ENCODE measurements around the gene ERG.

ERG gene

GRCh38 chr21:38471766-38472165 is 26.5 kb downstream of the ERG start:
- Histone ChIP-seq H3K27ac (ENCODE audit: low read length) (no peak overlapping the region), H3K4me1 (ENCODE audit: insufficient read depth, low read length) (peaks cover 16% of the 10 kb centered on the region; the same call in 1 of the 2 replicates), H3K36me3 (ENCODE audit: insufficient read depth, low read depth, low read length) (no peaks in the 10 kb centered on the region), H3K4me3 (ENCODE audit: low read length) (no peak overlapping the region), H3K9ac (ENCODE audit: low read depth, low read length) (no peak overlapping the region), H3K27me3 (ENCODE audit: insufficient read depth, low read length) (peaks cover 14% of the 10 kb centered on the region; the same call in 1 of the 2 replicates), H3K9me3 (ENCODE audit: insufficient read depth, low read depth, low read length) (no peaks in the 10 kb centered on the region)

GRCh38 chr21:38470755-38471154 is 27.5 kb downstream of the ERG start:
- peaks cover 14% of the 10 kb centered on the region; the same call in 1 of the 2 replicates for H3K27me3 ChIP-seq (ENCODE audit: insufficient read depth, low read length)
- no peak overlapping the region for H3K27ac ChIP-seq (ENCODE audit: low read length)
- no peak overlapping the region for H3K4me3 ChIP-seq (ENCODE audit: low read length)
- H3K4me1 ChIP-seq (ENCODE audit: insufficient read depth, low read length): peaks cover 11% of the 10 kb centered on the region; the same call in 1 of the 2 replicates
- no peak overlapping the region for H3K9ac ChIP-seq (ENCODE audit: low read depth, low read length)
- no peaks in the 10 kb centered on the region for H3K36me3 ChIP-seq (ENCODE audit: insufficient read depth, low read depth, low read length)
- H3K9me3 ChIP-seq (ENCODE audit: insufficient read depth, low read depth, low read length): no peaks in the 10 kb centered on the region

GRCh38 chr21:38469642-38470041 is 28.6 kb downstream of the ERG start:
- Histone ChIP-seq H3K4me3 (ENCODE audit: low read length) (no peak overlapping the region), H3K27me3 (ENCODE audit: insufficient read depth, low read length) (peaks cover 14% of the 10 kb centered on the region; the same call in 1 of the 2 replicates), H3K27ac (ENCODE audit: low read length) (no peak overlapping the region), H3K36me3 (ENCODE audit: insufficient read depth, low read depth, low read length) (no peaks in the 10 kb centered on the region), H3K9ac (ENCODE audit: low read depth, low read length) (no peak overlapping the region), H3K4me1 (ENCODE audit: insufficient read depth, low read length) (peaks cover 11% of the 10 kb centered on the region; the same call in 1 of the 2 replicates), H3K9me3 (ENCODE audit: insufficient read depth, low read depth, low read length) (no peaks in the 10 kb centered on the region)

- Histone ChIP-seq H3K4me1 (ENCODE audit: insufficient read depth, low read length) (peaks cover 11% of the 10 kb centered on the region; the same call in 1 of the 2 replicates), H3K27ac (ENCODE audit: low read length) (no peak overlapping the region), H3K4me3 (ENCODE audit: low read length) (no peak overlapping the region), H3K9me3 (ENCODE audit: insufficient read depth, low read depth, low read length) (no peaks in the 10 kb centered on the region), H3K9ac (ENCODE audit: low read depth, low read length) (no peak overlapping the region), H3K36me3 (ENCODE audit: insufficient read depth, low read depth, low read length) (no peaks in the 10 kb centered on the region), H3K27me3 (ENCODE audit: insufficient read depth, low read length) (peaks cover 14% of the 10 kb centered on the region; the same call in 1 of the 2 replicates)
These were observed 29.3 kb downstream of the ERG start for GRCh38 chr21:38468989-38469388.

- H3K4me3 ChIP-seq (ENCODE audit: low read length): no peak overlapping the region
- H3K27ac ChIP-seq (ENCODE audit: low read length): no peak overlapping the region
- H3K27me3 ChIP-seq (ENCODE audit: insufficient read depth, low read length): peaks cover 14% of the 10 kb centered on the region; the same call in 1 of the 2 replicates
- no peak overlapping the region for H3K9ac ChIP-seq (ENCODE audit: low read depth, low read length)
- no peaks in the 10 kb centered on the region for H3K9me3 ChIP-seq (ENCODE audit: insufficient read depth, low read depth, low read length)
- peaks cover 9% of the 10 kb centered on the region; the same call in 1 of the 2 replicates for H3K4me1 ChIP-seq (ENCODE audit: insufficient read depth, low read length)
- no peaks in the 10 kb centered on the region for H3K36me3 ChIP-seq (ENCODE audit: insufficient read depth, low read depth, low read length)
These were observed 30.4 kb downstream of the ERG start for GRCh38 chr21:38467911-38468310.

GRCh38 chr21:38467374-38467773 is 30.9 kb downstream of the ERG start:
- Histone ChIP-seq H3K36me3 (ENCODE audit: insufficient read depth, low read depth, low read length) (no peaks in the 10 kb centered on the region), H3K27ac (ENCODE audit: low read length) (no peak overlapping the region), H3K4me3 (ENCODE audit: low read length) (no peak overlapping the region), H3K4me1 (ENCODE audit: insufficient read depth, low read length) (peaks cover 6% of the 10 kb centered on the region; the same call in 1 of the 2 replicates), H3K27me3 (ENCODE audit: insufficient read depth, low read length) (peaks cover 11% of the 10 kb centered on the region; the same call in 1 of the 2 replicates), H3K9ac (ENCODE audit: low read depth, low read length) (no peak overlapping the region), H3K9me3 (ENCODE audit: insufficient read depth, low read depth, low read length) (no peaks in the 10 kb centered on the region)

- H3K27me3 ChIP-seq (ENCODE audit: insufficient read depth, low read length): no peaks in the 10 kb centered on the region
- no peaks in the 10 kb centered on the region for H3K36me3 ChIP-seq (ENCODE audit: insufficient read depth, low read depth, low read length)
- H3K4me1 ChIP-seq (ENCODE audit: insufficient read depth, low read length): no peaks in the 10 kb centered on the region
- no peak overlapping the region for H3K9ac ChIP-seq (ENCODE audit: low read depth, low read length)
- H3K9me3 ChIP-seq (ENCODE audit: insufficient read depth, low read depth, low read length): no peaks in the 10 kb centered on the region
- no peak overlapping the region for H3K4me3 ChIP-seq (ENCODE audit: low read length)
- no peak overlapping the region for H3K27ac ChIP-seq (ENCODE audit: low read length)
These were observed 38.0 kb downstream of the ERG start for GRCh38 chr21:38460171-38460742.

GRCh38 chr21:38459490-38459889 is 38.8 kb downstream of the ERG start:
- H3K4me3 ChIP-seq (ENCODE audit: low read length): no peak overlapping the region
- H3K4me1 ChIP-seq (ENCODE audit: insufficient read depth, low read length): no peaks in the 10 kb centered on the region
- no peaks in the 10 kb centered on the region for H3K9me3 ChIP-seq (ENCODE audit: insufficient read depth, low read depth, low read length)
- no peak overlapping the region for H3K9ac ChIP-seq (ENCODE audit: low read depth, low read length)
- no peak overlapping the region for H3K27ac ChIP-seq (ENCODE audit: low read length)
- no peaks in the 10 kb centered on the region for H3K36me3 ChIP-seq (ENCODE audit: insufficient read depth, low read depth, low read length)
- no peaks in the 10 kb centered on the region; the same call in 1 of the 2 replicates for H3K27me3 ChIP-seq (ENCODE audit: insufficient read depth, low read length)

- Histone ChIP-seq H3K9me3 (ENCODE audit: insufficient read depth, low read depth, low read length) (no peaks in the 10 kb centered on the region), H3K4me3 (ENCODE audit: low read length) (no peak overlapping the region), H3K4me1 (ENCODE audit: insufficient read depth, low read length) (0 out of 2 replicates have a peak, but pooled peaks cover 7% of the 10 kb centered on the region), H3K27ac (ENCODE audit: low read length) (no peak overlapping the region), H3K27me3 (ENCODE audit: insufficient read depth, low read length) (peaks cover 28% of the 10 kb centered on the region), H3K9ac (ENCODE audit: low read depth, low read length) (no peak overlapping the region), H3K36me3 (ENCODE audit: insufficient read depth, low read depth, low read length) (no peaks in the 10 kb centered on the region)
These were observed 42.9 kb downstream of the ERG start for GRCh38 chr21:38455403-38455802.

- Histone ChIP-seq H3K9ac (ENCODE audit: low read depth, low read length) (no peak overlapping the region), H3K27ac (ENCODE audit: low read length) (no peak overlapping the region), H3K27me3 (ENCODE audit: insufficient read depth, low read length) (peaks cover 32% of the 10 kb centered on the region), H3K36me3 (ENCODE audit: insufficient read depth, low read depth, low read length) (no peaks in the 10 kb centered on the region), H3K4me1 (ENCODE audit: insufficient read depth, low read length) (0 out of 2 replicates have a peak, but pooled peaks cover 7% of the 10 kb centered on the region), H3K4me3 (ENCODE audit: low read length) (no peak overlapping the region), H3K9me3 (ENCODE audit: insufficient read depth, low read depth, low read length) (no peaks in the 10 kb centered on the region)
These were observed 43.6 kb downstream of the ERG start for GRCh38 chr21:38454702-38455101.

GRCh38 chr21:38454161-38454560 is 44.1 kb downstream of the ERG start:
- Histone ChIP-seq H3K4me1 (ENCODE audit: insufficient read depth, low read length) (peaks cover 7% of the 10 kb centered on the region; the same call in 1 of the 2 replicates), H3K9ac (ENCODE audit: low read depth, low read length) (no peak overlapping the region), H3K36me3 (ENCODE audit: insufficient read depth, low read depth, low read length) (no peaks in the 10 kb centered on the region), H3K9me3 (ENCODE audit: insufficient read depth, low read depth, low read length) (no peaks in the 10 kb centered on the region), H3K27me3 (ENCODE audit: insufficient read depth, low read length) (peaks cover 37% of the 10 kb centered on the region), H3K27ac (ENCODE audit: low read length) (no peak overlapping the region), H3K4me3 (ENCODE audit: low read length) (no peak overlapping the region)

- H3K9me3 ChIP-seq (ENCODE audit: insufficient read depth, low read depth, low read length): no peaks in the 10 kb centered on the region
- H3K9ac ChIP-seq (ENCODE audit: low read depth, low read length): no peak overlapping the region
- peaks cover 82% of the 10 kb centered on the region for H3K27me3 ChIP-seq (ENCODE audit: insufficient read depth, low read length)
- H3K4me1 ChIP-seq (ENCODE audit: insufficient read depth, low read length): peaks cover 6% of the 10 kb centered on the region; the same call in 1 of the 2 replicates
- no peak overlapping the region for H3K27ac ChIP-seq (ENCODE audit: low read length)
- no peaks in the 10 kb centered on the region for H3K36me3 ChIP-seq (ENCODE audit: insufficient read depth, low read depth, low read length)
- H3K4me3 ChIP-seq (ENCODE audit: low read length): no peak overlapping the region
These were observed 49.4 kb downstream of the ERG start for GRCh38 chr21:38448671-38449385.

All from iPS-20b (cell line).